GM12891 (cell line): ENCODE measurements around the gene CCDC87.

ENCODE experiments used
- POLR2A ChIP-seq: IDR thresholded peaks from 2 replicates; pipeline ENCODE4 v1.6.1; 2011; ENCODE audit warnings: low read depth, low read length, control low read depth
- POLR2AphosphoS5 ChIP-seq: IDR thresholded peaks from 2 replicates; pipeline ENCODE4 v1.6.1; 2011; ENCODE audit warnings: low read depth, low read length, control low read depth
- TAF1 ChIP-seq: IDR thresholded peaks from 2 replicates; pipeline ENCODE4 v1.6.1; 2011; ENCODE audit warnings: low read depth, low read length, control low read depth

- TF ChIP-seq POLR2AphosphoS5 (no peak), TAF1 (no peak), POLR2A (no peak)
These were observed 26.6 kb downstream of the CCDC87 start for GRCh38 chr11:66566221-66566620.
